Measurements from ENCODE around the gene RBM39. TPM values are rescaled to one million over a fixed set of nuclear protein-coding genes. Genes with fewer than 3 reads are reported as not detected.

RBM39 gene
- total RNA-seq, 2 donors from 2014 or later = 232 to 413 TPM

- no peaks in the 10 kb centered on the region for H3K4me1 ChIP-seq (ENCODE audit: control insufficient read depth in 1 of 2, low read depth in 2 of 2)
- H3K9me3 ChIP-seq = no peaks in the 10 kb centered on the region
- no peaks in the 10 kb centered on the region for H3K27me3 ChIP-seq (replicated peaks; ENCODE audit: insufficient read depth)
- no peak overlapping the region for H3K4me3 ChIP-seq
- no peak for TF ChIP-seq CTCF (IDR thresholded peaks at IDR 0.05)
- ATAC-seq (ENCODE audit: insufficient number of reproducible peaks, low FRiP score, low read depth) (no peak), DNase-seq (ENCODE audit: low spot score) (no peak)
- peaks cover 9% of the 10 kb centered on the region for H3K36me3 ChIP-seq
- H3K27ac ChIP-seq = no peak overlapping the region
Measured at GRCh38 chr20:35680452-35681183, 61.4 kb downstream of the RBM39 start.

DNA sequence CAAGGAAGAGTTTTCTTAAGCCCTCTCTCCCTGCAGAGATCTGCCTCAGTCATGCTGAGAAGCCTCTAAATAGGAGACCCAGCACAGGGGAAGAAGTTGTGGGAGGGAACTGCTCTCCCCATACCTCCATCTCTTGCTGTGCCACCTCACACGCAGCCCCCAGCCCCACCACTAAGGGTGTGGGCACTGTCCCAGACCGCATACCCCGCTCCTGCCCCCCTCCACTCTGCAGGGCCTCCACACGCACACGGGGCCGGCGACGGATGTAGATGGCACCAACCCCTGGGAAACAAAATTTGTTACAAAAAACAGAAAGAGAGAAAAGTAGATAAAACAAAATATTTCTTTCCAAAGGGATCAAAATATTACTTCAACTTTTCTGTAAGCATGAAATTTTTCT is 67.1 kb downstream of the RBM39 start:
- DNase-seq (ENCODE audit: low spot score) (no peak), ATAC-seq (ENCODE audit: insufficient number of reproducible peaks, low FRiP score, low read depth) (no peak)
- Histone ChIP-seq H3K27ac (no peak overlapping the region), H3K9me3 (no peaks in the 10 kb centered on the region), H3K27me3 (replicated peaks; ENCODE audit: insufficient read depth) (no peaks in the 10 kb centered on the region), H3K36me3 (peaks cover 42% of the 10 kb centered on the region), H3K4me3 (no peak overlapping the region), H3K4me1 (ENCODE audit: control insufficient read depth in 1 of 2, low read depth in 2 of 2) (no peaks in the 10 kb centered on the region)
- no peak for TF ChIP-seq CTCF (IDR thresholded peaks at IDR 0.05)

DNA sequence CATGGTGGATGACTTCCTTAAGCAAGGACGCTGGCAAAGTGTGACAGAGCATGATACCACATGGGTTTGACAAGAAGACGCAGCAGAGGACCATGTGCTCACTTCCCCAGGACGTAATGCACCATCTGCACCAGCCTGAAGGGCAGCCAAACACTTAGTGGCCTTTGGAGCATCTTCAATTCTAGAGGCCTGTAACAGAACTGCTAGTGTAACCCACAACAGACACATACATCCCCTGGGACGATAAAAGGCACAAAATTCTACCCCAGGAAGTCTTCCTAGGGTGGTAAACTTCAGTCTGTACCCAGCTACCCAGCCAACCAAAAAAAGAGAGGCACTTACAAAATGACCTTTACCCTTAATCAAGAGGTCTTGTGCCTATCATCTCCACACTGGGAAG is 68.2 kb downstream of the RBM39 start:
- TF ChIP-seq CTCF (IDR thresholded peaks at IDR 0.05) = no peak
- no peaks in the 10 kb centered on the region for H3K9me3 ChIP-seq
- DNase-seq (ENCODE audit: low spot score) = no peak
- H3K4me1 ChIP-seq (ENCODE audit: control insufficient read depth in 1 of 2, low read depth in 2 of 2) = no peaks in the 10 kb centered on the region
- peaks cover 45% of the 10 kb centered on the region for H3K36me3 ChIP-seq
- H3K27me3 ChIP-seq (replicated peaks; ENCODE audit: insufficient read depth) = no peaks in the 10 kb centered on the region
- no peak overlapping the region for H3K27ac ChIP-seq
- no peak for ATAC-seq (ENCODE audit: insufficient number of reproducible peaks, low FRiP score, low read depth)
- H3K4me3 ChIP-seq = no peak overlapping the region

- peaks cover 39% of the 10 kb centered on the region for H3K36me3 ChIP-seq
- H3K27me3 ChIP-seq (replicated peaks; ENCODE audit: insufficient read depth) = no peaks in the 10 kb centered on the region
- no peak overlapping the region for H3K4me3 ChIP-seq
- H3K4me1 ChIP-seq (ENCODE audit: control insufficient read depth in 1 of 2, low read depth in 2 of 2) = no peaks in the 10 kb centered on the region
- DNase-seq (ENCODE audit: low spot score) (no peak), ATAC-seq (ENCODE audit: insufficient number of reproducible peaks, low FRiP score, low read depth) (no peak)
- no peak for TF ChIP-seq CTCF (IDR thresholded peaks at IDR 0.05)
- no peaks in the 10 kb centered on the region for H3K9me3 ChIP-seq
- H3K27ac ChIP-seq = no peak overlapping the region
Measured at GRCh38 chr20:35669681-35670080, 72.4 kb downstream of the RBM39 start.

DNA sequence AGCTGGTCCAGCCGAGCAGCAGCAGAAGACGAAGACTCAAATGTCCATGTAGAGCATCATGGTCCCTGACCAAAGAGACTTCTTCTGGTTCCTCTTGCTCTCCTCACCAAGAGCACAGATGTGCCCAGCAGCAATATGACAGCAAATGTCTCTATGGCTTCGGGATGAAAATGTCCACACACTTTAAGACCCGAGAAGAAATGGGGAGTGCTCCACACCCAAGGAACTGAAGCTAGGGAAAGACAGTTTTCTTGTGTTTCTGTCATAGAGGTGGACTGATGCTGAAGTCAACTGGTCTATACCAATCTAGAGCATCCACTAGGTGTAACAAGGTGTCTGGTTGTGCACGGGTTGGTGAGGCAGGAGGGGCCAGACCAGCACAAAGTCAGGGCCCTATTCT is 72.8 kb downstream of the RBM39 start:
- H3K9me3 ChIP-seq = no peaks in the 10 kb centered on the region
- TF ChIP-seq CTCF (IDR thresholded peaks at IDR 0.05) = no peak
- DNase-seq (ENCODE audit: low spot score) (no peak), ATAC-seq (ENCODE audit: insufficient number of reproducible peaks, low FRiP score, low read depth) (no peak)
- H3K27me3 ChIP-seq (replicated peaks; ENCODE audit: insufficient read depth) = no peaks in the 10 kb centered on the region
- peaks cover 36% of the 10 kb centered on the region for H3K36me3 ChIP-seq
- H3K27ac ChIP-seq = no peak overlapping the region
- H3K4me1 ChIP-seq (ENCODE audit: control insufficient read depth in 1 of 2, low read depth in 2 of 2) = no peaks in the 10 kb centered on the region
- H3K4me3 ChIP-seq = no peak overlapping the region

Data from thoracic aorta (tissue), 2 donors.